ENCODE measurements around the gene SCN9A.

SCN9A gene

DNA sequence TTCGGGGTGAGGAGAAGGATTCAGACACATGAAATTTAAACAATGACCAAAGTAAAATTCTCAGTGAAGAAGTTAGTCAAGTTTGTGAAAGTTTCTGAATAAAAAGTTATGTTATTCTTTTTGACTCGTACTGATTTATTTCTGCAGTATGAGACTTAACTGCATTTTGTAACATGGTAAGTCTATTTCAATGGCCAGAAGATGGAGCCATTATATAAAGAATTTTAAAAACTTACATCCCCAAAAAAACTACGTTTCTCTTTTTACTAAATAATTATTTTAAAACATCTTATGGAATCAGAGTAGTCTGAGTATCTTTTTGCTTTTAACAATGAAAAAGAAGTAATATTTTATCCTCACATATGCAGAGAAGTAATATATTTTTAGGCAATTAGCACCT lies 196.5 kb downstream of the SCN9A start:
- no peak for DNase-seq (ENCODE audit: low read depth in 2 of 2)

DNA sequence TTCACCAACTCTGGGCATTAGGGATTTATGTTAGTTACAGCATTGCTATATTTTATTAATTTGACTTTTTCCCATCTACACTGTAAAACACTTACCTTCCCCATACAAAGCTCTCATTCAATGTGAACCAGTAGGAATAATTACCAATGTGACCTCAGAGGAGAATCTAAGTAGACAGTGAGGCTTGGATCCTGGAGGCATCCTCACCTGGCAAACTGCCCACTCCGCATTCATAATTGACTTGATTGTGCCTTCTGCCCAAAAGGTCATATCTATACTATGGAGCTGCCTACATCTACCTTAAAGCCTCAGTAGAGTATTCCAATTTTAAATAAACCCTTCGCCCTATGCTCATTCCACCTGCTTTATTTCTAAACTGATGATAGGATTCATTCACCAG lies 202.5 kb downstream of the SCN9A start:
- no peak for DNase-seq (ENCODE audit: low read depth in 2 of 2)

DNA sequence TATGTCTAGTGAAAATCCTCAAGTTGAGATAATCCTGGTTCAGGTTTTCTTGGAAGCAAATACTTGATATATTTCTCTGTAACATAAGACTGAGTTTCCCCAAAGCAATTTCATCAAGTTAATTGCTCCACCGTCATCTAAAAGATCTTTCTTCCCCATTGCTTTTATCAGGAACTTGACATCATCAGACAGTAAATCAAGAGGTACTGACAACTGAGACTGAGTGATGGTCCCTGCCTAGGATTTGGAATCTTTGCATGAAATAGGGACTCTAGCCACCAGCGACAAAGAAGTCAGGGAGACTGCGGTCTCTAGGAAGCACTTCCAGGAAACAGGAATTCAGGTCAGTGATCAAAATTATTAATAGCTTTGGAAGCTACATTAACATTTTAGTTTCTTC lies 204.5 kb downstream of the SCN9A start:
- no peak for DNase-seq (ENCODE audit: low read depth in 2 of 2)

DNA sequence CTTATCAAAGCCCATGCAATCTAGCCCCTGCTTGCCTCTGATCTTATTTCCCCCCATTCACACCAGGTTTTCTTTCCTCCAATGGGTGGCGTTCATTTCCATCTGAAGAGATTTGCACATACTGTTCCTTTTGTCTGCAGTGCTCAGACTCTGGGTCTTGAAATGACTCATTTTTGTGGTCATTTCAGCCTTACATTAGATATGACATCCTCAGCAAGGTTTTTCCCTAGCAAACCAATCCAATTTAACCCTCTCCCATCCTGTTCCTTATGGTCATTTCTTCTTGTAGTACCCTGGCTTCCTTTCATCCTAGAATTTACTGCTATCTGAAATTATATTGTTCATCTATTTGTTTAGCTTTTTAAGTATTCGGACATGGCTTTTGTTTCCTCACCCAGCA lies 205.4 kb downstream of the SCN9A start:
- DNase-seq (ENCODE audit: low read depth in 2 of 2), result no peak

DNA sequence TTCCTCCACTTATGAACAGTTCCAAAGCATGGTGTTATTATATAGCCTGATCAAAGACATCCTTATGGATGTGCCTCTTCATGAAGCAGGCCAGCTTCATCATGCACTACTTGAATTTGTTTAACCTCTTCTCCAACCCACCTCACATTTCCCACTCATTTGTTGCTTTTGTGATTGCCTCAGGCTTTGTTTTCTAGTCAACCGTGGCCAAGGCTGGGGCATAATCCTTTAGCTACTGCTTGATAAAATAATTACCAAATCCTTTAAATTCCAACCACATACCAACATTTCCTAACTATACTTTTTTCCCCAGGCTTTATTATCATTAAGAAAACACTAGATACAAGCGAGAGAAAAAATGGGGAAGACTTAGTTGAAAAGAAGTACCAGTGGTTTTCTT lies 208.3 kb downstream of the SCN9A start:
- DNase-seq (ENCODE audit: low read depth in 2 of 2), result no peak

DNA sequence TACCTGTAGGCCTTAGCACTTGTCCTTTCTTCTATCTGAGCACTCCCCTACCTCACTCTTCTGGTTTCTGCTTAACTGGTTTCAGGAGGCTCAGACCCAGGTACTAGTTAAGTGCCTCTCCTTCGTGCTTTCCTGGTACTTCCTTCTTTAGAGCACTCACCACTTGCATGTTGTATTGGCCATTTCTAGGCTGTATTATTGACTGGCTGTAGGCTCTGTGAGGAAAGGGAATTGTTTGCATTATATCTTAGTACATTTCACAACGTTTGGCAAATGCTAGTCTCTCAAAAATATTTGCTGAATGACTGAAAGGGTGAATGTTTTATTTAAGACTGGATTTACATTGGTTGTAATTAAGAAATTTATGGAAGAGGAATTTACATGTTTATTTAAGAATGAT lies 212.0 kb downstream of the SCN9A start:
- no peak for DNase-seq (ENCODE audit: low read depth in 2 of 2)

DNA sequence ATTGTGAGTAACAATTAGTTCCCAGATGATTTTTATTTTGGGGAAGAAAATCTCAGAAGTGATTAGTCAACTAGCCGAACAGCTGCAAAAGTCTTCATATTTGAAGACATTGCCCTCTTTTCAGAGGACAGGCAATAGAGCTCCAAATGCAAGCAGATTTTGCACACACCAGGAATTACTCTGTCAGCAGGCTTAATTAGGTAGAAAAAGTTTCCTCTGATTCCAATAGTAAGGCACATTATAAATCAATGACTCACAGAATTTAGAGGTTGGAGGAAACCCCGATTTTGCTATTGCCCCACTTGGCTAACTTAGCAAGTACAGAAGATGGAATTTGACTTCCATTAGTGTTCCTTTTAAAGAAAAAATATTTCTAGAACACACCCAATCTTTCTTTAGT lies 217.2 kb downstream of the SCN9A start:
- no peak for DNase-seq (ENCODE audit: low read depth in 2 of 2)

DNA sequence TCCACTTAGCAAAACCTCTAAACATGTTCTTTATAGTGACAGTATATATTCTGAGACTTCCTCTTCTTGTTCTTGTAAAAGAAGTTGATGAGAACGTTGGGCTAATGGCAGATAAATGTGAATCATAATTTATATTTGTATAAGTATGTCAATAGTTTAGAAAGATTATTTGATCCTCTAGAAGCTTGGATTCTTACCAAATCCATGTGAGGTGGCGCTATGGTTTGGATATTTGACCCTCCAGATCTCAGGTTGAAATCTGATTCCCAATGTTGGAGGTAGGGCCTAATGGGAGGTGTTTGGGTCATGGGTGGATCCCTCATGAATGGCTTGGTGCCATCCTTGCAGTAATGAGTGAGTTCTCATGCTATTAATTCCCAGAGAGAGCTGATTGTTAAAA lies 218.2 kb downstream of the SCN9A start:
- DNase-seq (ENCODE audit: low read depth in 2 of 2), result no peak

DNA sequence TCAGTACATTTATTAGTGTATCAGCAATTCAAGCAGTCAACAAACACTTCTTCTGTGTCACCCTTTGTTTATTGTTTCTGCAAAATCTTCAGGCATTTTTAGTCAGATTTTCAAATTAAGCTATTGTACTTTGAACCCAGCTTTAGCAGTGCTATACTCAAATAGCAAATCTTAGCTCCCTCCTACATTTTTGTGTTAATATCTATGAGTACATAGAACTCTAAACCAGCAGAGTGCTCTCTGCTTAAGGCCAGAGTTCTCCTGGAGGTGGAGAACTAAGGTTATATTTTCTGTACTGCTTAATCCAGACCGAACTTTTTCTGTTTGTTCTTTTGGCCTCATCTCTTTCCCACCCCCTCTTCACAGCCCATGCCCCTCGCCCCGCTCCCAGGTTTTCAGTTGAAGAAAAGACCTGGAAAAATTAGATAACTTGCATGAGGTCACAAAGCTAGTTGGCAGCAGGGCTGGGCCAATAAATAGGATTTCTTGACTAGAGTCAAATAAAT lies 218.7 kb downstream of the SCN9A start:
- no peak for DNase-seq (ENCODE audit: low read depth in 2 of 2)

DNA sequence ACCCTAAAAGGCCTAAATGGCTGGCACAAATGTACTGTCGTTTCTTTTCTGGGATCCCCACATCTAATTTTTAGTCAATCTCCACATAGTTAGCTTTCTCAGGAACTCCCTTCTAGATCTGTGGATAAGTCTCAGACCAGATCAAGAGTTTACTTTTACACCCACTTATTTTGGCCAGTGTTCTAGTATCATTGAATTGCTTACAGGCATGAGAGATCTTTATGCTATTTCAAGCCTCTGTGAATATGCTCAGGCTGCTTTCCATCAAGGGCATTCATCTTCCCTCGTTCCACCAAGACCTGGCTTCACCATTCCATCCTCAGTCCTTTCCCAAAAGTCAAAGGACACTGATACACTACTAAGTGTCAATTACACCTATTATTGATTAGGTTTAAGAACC lies 220.2 kb downstream of the SCN9A start:
- DNase-seq (ENCODE audit: low read depth in 2 of 2), result no peak

DNA sequence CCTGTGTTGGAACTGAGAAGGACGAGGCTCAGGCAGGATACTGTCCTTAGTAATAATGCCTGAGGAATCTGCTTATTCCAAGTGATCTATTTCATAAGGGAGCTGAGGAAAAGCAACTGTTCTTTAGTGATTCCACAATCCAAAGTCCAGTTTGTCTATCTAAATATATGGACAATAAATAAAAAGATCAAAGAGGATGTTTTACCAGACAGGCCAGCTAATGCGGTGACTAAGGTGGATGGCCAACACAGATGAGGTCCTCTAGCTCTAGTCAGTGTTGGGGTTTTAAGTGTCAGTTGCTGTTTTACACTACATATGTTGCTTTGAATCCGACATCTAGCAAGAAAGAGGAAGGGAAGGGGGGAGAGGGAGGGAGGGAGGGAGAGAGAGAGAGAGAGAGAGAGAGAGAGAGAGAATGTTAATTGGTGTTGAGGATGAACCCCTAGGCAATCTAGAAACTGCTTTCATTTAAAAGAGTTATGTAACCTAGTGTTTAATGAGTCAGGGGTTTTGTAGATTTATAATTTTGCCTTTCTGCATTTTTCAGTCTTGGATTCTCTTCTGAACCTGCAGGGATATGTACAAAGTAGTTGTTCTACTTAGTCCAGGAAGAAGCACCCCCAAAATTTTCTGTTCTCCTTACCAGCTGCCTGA lies 220.9 kb downstream of the SCN9A start:
- DNase-seq (ENCODE audit: low read depth in 2 of 2), result no peak

DNA sequence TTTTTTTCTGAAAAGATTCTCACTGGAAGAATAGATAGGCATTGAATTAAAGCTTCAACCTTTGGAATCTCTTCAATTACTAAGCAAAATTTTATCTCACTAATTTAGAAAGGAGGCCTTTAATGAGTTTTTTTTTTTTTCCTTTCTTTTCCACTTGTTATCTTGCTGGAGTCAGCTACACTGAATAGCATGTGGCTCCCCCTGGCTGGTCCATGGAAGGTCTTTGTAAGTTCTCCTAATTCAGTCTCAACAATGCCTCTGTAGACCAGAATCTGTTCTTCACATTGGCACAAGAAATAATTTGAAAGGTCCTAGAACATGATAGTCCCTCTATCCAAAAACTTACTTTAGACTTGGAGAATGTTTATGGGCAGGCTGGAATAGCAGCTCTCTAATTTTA lies 223.7 kb downstream of the SCN9A start:
- no peak for DNase-seq (ENCODE audit: low read depth in 2 of 2)

DNA sequence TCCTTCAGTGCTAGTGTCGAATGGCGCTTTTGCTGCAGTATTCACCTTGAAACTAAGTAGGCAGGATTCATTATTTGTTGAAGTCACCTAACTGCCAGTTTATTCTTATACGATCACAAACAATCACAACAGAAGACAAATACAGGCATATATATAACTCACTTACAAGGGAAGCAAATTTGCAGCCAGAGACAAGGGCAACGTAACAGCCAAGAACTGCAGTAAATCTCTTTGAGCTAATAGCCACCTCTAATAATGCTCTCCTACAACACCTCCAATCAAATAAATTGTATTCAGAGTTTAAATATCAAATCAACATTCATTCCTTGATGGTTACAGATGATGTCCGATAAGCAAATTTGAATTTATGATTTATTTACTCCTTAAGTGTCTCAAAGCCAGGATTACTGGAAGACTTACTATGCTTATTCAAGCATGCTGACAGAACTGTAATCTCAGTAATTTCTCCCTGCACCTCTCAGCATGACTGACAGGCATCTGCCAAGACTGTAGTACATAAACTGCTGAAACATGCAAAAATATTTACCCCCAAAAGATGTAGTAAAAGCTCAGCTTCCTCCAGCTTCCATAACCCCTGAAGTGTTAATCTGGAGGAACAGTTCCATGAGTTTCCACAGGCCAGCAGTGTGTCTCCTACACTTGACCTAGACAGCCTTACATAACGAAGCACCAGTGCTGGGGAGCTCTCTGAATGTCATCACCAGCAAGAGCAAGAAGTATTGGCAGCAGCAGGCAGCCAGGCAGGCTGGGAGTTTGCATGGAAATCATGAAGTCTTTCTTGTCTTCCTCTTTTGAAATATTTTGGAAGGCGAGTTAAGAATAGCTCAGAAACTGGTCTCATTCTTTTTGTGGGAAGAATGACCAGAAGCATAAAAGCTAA lies 227.0 kb downstream of the SCN9A start:
- no peak for DNase-seq (ENCODE audit: low read depth in 2 of 2)

DNA sequence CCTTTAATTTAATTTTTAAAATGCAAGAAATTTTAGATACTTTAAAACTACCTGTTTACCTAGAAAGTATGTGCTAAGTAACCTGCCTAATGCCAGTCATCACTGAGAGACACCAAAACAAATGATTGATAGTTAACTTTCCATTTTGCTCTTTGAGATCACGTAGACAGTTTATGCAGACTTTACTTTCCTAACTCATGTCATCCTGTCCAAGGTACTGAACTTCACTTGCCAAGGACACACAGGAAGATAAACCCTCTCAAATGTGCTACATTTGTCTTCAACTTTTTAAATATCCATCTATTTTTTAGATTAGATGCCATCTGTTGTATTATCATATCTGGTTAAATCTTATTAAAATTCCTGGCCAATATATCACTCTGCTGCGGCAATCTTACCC lies 227.9 kb downstream of the SCN9A start:
- DNase-seq (ENCODE audit: low read depth in 2 of 2), result no peak
